Neuronal stem cell (in vitro differentiated cells): ENCODE measurements around the gene PLA2G2C.
A peak's percentile ranks its signal among the peaks of the same experiment; 100 is the strongest.

Source experiments
- DNase-seq: peaks from one replicate; pipeline ENCODE4 v3.0.0-alpha.2; 2013; ENCODE audit warnings: low spot score
- H2AFZ ChIP-seq: one replicate; pipeline ENCODE4 v1.6.1; 2013; ENCODE audit warnings: mild to moderate bottlenecking, low read length, inconsistent platforms
- H2AK5ac ChIP-seq: 2 replicates; pipeline ENCODE4 v1.6.1; 2013; ENCODE audit warnings: low read depth, mild to moderate bottlenecking, inconsistent platforms, low read length, moderate library complexity, mixed read lengths
- H2BK120ac ChIP-seq: 2 replicates; pipeline ENCODE4 v1.6.1; 2013; ENCODE audit warnings: low read depth, mild to moderate bottlenecking, inconsistent platforms, low read length, moderate library complexity, mixed read lengths
- H2BK12ac ChIP-seq: one replicate; pipeline ENCODE4 v1.6.1; 2013; ENCODE audit warnings: low read length, inconsistent platforms
- H2BK15ac ChIP-seq: 2 replicates; pipeline ENCODE4 v1.6.1; 2013; ENCODE audit warnings: mild to moderate bottlenecking, low read length, inconsistent platforms, mixed read lengths
- H2BK5ac ChIP-seq: one replicate; pipeline ENCODE4 v1.6.1; 2013; ENCODE audit warnings: inconsistent platforms, mild to moderate bottlenecking, low read length, moderate library complexity
- H3K14ac ChIP-seq: one replicate; pipeline ENCODE4 v1.6.1; 2013; ENCODE audit warnings: low read length, inconsistent platforms
- H3K18ac ChIP-seq: 2 replicates; pipeline ENCODE4 v1.6.1; 2013; ENCODE audit warnings: low read length, inconsistent platforms
- H3K23ac ChIP-seq: 2 replicates; pipeline ENCODE4 v1.6.1; 2013; ENCODE audit warnings: low read depth, mild to moderate bottlenecking, mixed read lengths, low read length, inconsistent platforms; ENCODE audit not compliant: poor library complexity
- H3K27ac ChIP-seq: replicated peaks from 3 replicates; pipeline ENCODE4 v1.5.1; 2013; ENCODE audit warnings: low read length, inconsistent platforms
- H3K27me3 ChIP-seq, 3 experiments: 2 replicates each; pipeline ENCODE4 v1.6.1; 2013; ENCODE audit warnings: low read length in 3 of 3, mild to moderate bottlenecking in 2 of 3, inconsistent platforms in 1 of 3, low read depth in 1 of 3, mixed read lengths in 1 of 3, moderate library complexity in 1 of 3; ENCODE audit not compliant: control insufficient read depth in 3 of 3, insufficient read depth in 3 of 3
- H3K36me3 ChIP-seq, 2 donors: replicated peaks in 1 of 2; 2 replicates each; pipeline ENCODE4 v1.6.1; 2013; ENCODE audit warnings: low read length in 2 of 2; ENCODE audit not compliant: control insufficient read depth in 2 of 2, insufficient read depth in 2 of 2
- H3K4ac ChIP-seq: 2 replicates; pipeline ENCODE4 v1.6.1; 2013; ENCODE audit warnings: inconsistent platforms, mild to moderate bottlenecking, low read length, moderate library complexity
- H3K4me1 ChIP-seq, 2 donors: 1 replicate in 1 of 2; 2 replicates in 1 of 2; pipeline ENCODE4 v1.6.1; 2013; ENCODE audit warnings: low read length in 2 of 2, low read depth in 1 of 2; ENCODE audit not compliant: control insufficient read depth in 2 of 2, insufficient read depth in 1 of 2
- H3K4me2 ChIP-seq: one replicate; pipeline ENCODE4 v1.6.1; 2013; ENCODE audit warnings: mild to moderate bottlenecking, low read length, inconsistent platforms; ENCODE audit not compliant: insufficient read depth, poor library complexity, severe bottlenecking
- H3K4me3 ChIP-seq, 2 donors: 2 replicates each; pipeline ENCODE4 v1.5.1; 2013; ENCODE audit warnings: low read length in 2 of 2, mild to moderate bottlenecking in 2 of 2, inconsistent platforms in 1 of 2, moderate library complexity in 1 of 2
- H3K79me1 ChIP-seq: one replicate; pipeline ENCODE4 v1.6.1; 2013; ENCODE audit warnings: low read depth, mild to moderate bottlenecking, inconsistent platforms, low read length, moderate library complexity
- H3K9ac ChIP-seq: one replicate; pipeline ENCODE4 v1.6.1; 2013; ENCODE audit warnings: mild to moderate bottlenecking, low read depth, low read length, inconsistent platforms; ENCODE audit not compliant: poor library complexity
- H3K9me3 ChIP-seq, 2 donors: replicated peaks in 1 of 2; 2 replicates each; pipeline versions ENCODE3 to v1.6.1; 2013; ENCODE audit warnings: low read length in 2 of 2, mild to moderate bottlenecking in 2 of 2, inconsistent platforms in 1 of 2, low read depth in 1 of 2, mixed read lengths in 1 of 2, moderate library complexity in 1 of 2; ENCODE audit not compliant: control insufficient read depth in 2 of 2, insufficient read depth in 1 of 2
- H4K8ac ChIP-seq: one replicate; pipeline ENCODE4 v1.6.1; 2013; ENCODE audit warnings: low read depth, mild to moderate bottlenecking, inconsistent platforms, low read length, moderate library complexity
- H4K91ac ChIP-seq: one replicate; pipeline ENCODE4 v1.6.1; 2013; ENCODE audit warnings: low read length, low read depth, mild to moderate bottlenecking, inconsistent platforms; ENCODE audit not compliant: poor library complexity
- WGBS, 2 donors: extraction: QIAGEN DNeasy Blood & Tissue Kit; methylation state at CpG; one replicate each; pipeline ENCODE4 v1.1.7; 2013; ENCODE audit warnings: missing lambda C conversion rate in 2 of 2, mixed read lengths in 1 of 2; ENCODE audit not compliant: insufficient read length in 2 of 2, insufficient replicate concordance in 1 of 2; ENCODE audit errors: extremely low coverage in 2 of 2; 5-methylcytosine and 5-hydroxymethylcytosine counted together

The PLA2G2C gene

DNA sequence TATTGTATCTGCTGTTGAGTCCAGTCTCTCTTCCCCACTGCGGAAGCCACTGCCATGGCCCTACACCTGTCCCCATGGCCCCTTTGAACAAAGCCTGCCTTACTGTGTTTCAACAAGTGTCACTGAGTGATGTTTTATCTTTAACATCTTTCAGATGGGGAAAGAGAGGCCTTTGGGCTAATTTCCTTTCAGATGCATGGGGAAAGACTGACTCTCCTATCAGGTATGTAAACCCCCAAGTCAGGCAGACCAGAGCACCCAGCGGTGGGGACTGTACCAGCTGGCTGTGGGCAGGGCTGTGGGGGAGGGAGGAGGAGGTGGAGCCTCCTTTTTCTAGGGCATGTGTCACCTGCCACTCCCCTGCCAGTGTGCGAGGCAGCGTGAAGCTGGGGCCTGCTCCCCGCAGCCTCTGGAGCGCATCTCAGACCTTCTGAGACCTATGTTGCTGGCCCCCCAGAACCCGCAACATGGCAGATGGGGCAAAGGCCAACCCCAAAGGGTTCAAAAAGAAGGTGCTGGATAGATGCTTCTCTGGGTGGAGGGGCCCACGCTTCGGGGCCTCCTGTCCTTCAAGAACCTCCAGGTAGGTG lies 47.3 kb downstream of the PLA2G2C start, which contains the start of gene PLA2G2F:
Gene PLA2G2F, plus strand, starts transcription at position 363 of the 590 bp plus-strand sequence. Its CDS starts 105 bp downstream, at position 468.
- Histone ChIP-seq H3K27ac (no peak within 1 kb of the TSS), H3K36me3 (no peaks in the 10 kb centered on the region), H3K4me3 (no peak within 1 kb of the TSS), H3K4me1 (no peaks in the 10 kb centered on the region), H4K91ac (no peak within 1 kb of the TSS), H2BK12ac (no peak within 1 kb of the TSS), H3K18ac (no peak within 1 kb of the TSS), H2BK120ac (no peak within 1 kb of the TSS), H2BK5ac (no peak within 1 kb of the TSS), H3K23ac (no peak within 1 kb of the TSS), H3K4ac (no peak within 1 kb of the TSS), H2BK15ac (peak within 1 kb of the TSS; percentile 51), H3K9ac (no peak within 1 kb of the TSS), H3K4me2 (no peak within 1 kb of the TSS), H4K8ac (no peak within 1 kb of the TSS), H3K9me3 (no peaks in the 10 kb centered on the region), H3K27me3 (no peaks in the 10 kb centered on the region), H3K14ac (no peak within 1 kb of the TSS), H2AFZ (no peak within 1 kb of the TSS), H2AK5ac (no peak within 1 kb of the TSS), H3K79me1 (no peaks in the 10 kb centered on the region)
- whole genome bisulfite sequencing, 2 donors: no CpG with 5 or more reads among the region's 9 CpGs
- DNase-seq: no peak

DNA sequence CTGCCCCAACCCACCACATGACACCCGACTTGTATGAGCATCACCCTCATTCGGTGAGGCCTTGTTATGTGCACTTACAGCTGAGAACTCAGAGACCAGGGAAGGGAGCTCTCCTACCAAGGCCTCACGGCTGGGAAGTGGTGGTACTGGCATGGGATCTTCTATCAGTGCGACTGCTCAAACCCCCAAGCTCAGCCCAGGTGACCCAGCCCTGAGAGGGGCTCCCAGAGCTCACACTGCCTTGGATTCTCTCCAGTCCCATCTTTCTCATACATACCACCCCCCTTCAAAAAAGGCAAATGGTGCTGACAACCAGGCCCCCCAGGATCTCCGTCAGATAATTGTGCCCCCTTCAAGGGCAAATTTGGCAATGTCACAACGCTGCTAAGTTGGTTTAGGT lies 48.0 kb downstream of the PLA2G2C start:
- Histone ChIP-seq H2AK5ac (no peak overlapping the region), H2BK5ac (no peak overlapping the region), H3K4ac (no peak overlapping the region), H2BK12ac (no peak overlapping the region), H3K23ac (no peak overlapping the region), H4K91ac (no peak overlapping the region), H3K9ac (no peak overlapping the region), H3K14ac (no peak overlapping the region), H3K27me3 (no peaks in the 10 kb centered on the region), H3K79me1 (no peaks in the 10 kb centered on the region), H3K18ac (no peak overlapping the region), H2AFZ (no peak overlapping the region), H3K9me3 (no peaks in the 10 kb centered on the region), H3K4me3 (no peak overlapping the region), H4K8ac (no peak overlapping the region), H3K4me1 (no peaks in the 10 kb centered on the region), H2BK120ac (no peak overlapping the region), H3K4me2 (no peak overlapping the region), H2BK15ac (no peak overlapping the region), H3K27ac (no peak overlapping the region), H3K36me3 (no peaks in the 10 kb centered on the region)
- no peak for DNase-seq
- WGBS, 2 donors: no CpG with 5 or more reads among the region's 6 CpGs

DNA sequence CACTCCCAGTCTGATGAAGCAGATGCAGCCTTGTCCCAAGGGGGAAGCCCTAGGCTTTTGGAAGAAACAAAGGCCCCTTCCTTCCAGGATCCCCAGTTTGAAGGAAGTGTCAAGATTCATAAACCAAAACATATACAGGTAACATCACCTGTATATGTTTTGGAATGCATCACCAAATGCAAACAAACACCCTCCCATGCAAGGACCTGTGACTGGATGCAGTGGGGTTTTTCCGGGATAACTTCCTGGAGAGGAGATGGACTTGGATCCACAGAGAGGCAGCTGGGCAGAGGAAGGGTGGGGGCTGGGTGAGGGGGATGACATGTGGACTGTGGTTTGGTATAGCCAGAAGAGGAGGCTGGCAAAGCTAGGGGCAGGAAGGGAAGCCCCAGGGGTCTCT lies 48.7 kb downstream of the PLA2G2C start:
- Histone ChIP-seq H3K4me2 (no peak overlapping the region), H3K9me3 (no peaks in the 10 kb centered on the region), H3K4me3 (no peak overlapping the region), H3K79me1 (no peaks in the 10 kb centered on the region), H2BK12ac (no peak overlapping the region), H2BK120ac (no peak overlapping the region), H3K23ac (no peak overlapping the region), H3K27ac (no peak overlapping the region), H3K27me3 (no peaks in the 10 kb centered on the region), H3K4me1 (no peaks in the 10 kb centered on the region), H3K4ac (no peak overlapping the region), H2AK5ac (no peak overlapping the region), H3K18ac (no peak overlapping the region), H3K9ac (no peak overlapping the region), H3K14ac (no peak overlapping the region), H2BK5ac (no peak overlapping the region), H4K8ac (no peak overlapping the region), H2AFZ (no peak overlapping the region), H3K36me3 (no peaks in the 10 kb centered on the region), H4K91ac (no peak overlapping the region), H2BK15ac (no peak overlapping the region)
- no peak for DNase-seq
- no CpG with 5 or more reads among the region's 1 CpG for WGBS, 2 donors

DNA sequence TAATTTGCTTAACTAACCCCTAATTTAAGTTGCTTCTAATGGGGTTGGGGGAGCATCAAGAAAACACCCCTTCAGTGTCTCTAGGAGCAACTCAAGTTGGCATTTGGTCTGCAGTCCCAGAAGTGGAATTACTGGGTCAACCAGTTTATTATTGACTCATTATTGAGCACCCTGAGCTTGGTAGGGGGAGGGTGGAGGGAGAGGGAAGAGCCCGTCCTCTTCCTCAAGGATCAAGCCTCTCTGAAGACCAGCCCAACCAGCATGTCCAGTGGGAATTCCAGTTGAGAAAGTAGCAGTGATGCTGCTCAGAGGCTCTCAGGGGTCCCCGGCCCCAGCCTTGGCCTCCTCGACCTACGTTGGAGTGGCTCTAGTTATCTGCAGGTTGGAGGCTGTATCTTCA lies 49.3 kb downstream of the PLA2G2C start:
- no CpG with 5 or more reads among the region's 4 CpGs for WGBS, 2 donors
- H2AK5ac ChIP-seq: no peak overlapping the region
- H3K27ac ChIP-seq: no peak overlapping the region
- no peak overlapping the region for H3K14ac ChIP-seq
- no peak overlapping the region for H3K4me3 ChIP-seq
- H2BK120ac ChIP-seq: no peak overlapping the region
- H3K9ac ChIP-seq: no peak overlapping the region
- H2BK12ac ChIP-seq: no peak overlapping the region
- no peaks in the 10 kb centered on the region for H3K36me3 ChIP-seq
- H4K91ac ChIP-seq: no peak overlapping the region
- H3K4ac ChIP-seq: no peak overlapping the region
- no peak overlapping the region for H2BK5ac ChIP-seq
- no peaks in the 10 kb centered on the region for H3K4me1 ChIP-seq
- no peak overlapping the region for H3K4me2 ChIP-seq
- H3K23ac ChIP-seq: no peak overlapping the region
- H4K8ac ChIP-seq: no peak overlapping the region
- H3K18ac ChIP-seq: no peak overlapping the region
- no peaks in the 10 kb centered on the region for H3K9me3 ChIP-seq
- no peak overlapping the region for H2BK15ac ChIP-seq
- H3K27me3 ChIP-seq: no peaks in the 10 kb centered on the region
- H2AFZ ChIP-seq: no peak overlapping the region
- H3K79me1 ChIP-seq: no peaks in the 10 kb centered on the region
- no peak for DNase-seq
